ENCODE data around the gene CLECL1. TPM values are rescaled to one million over a fixed set of nuclear protein-coding genes. Genes with fewer than 3 reads are reported as not detected.

CLECL1 gene
- total and polyA plus RNA-seq, 2 of the 8 experiments (the other 6 are each of a cell fraction or from before 2014, with no cell fraction given) = not detected

- peaks cover 0 to 5% (median 3%) of the 10 kb centered on the region in 4 experiments; a peak in 2 of 7 replicates for H3K4me1 ChIP-seq (replicated peaks in 1 of 4; ENCODE audit: control insufficient read depth in 3 of 4, insufficient read depth in 4 of 4, low read length in 3 of 4)
- H3K18ac ChIP-seq (ENCODE audit: extremely low read depth, low read length) = no peak overlapping the region
- H3K36me3 ChIP-seq (ENCODE audit: control insufficient read depth in 2 of 4, insufficient read depth in 4 of 4, low read length in 3 of 4) = no peaks in the 10 kb centered on the region
- H2AK5ac ChIP-seq (ENCODE audit: low read depth, low read length) = no peak overlapping the region
- no peak overlapping the region for H3K27ac ChIP-seq (ENCODE audit: low read depth, low read length)
- H4K91ac ChIP-seq (replicated peaks; ENCODE audit: insufficient read length, low read length) = no peak overlapping the region
- no peak overlapping the region for H2BK15ac ChIP-seq (ENCODE audit: low read length)
- H4K20me1 ChIP-seq (replicated peaks in 1 of 2; ENCODE audit: control insufficient read depth in 1 of 2, insufficient read depth in 2 of 2, low read length in 2 of 2) = no peaks in the 10 kb centered on the region
- no peak overlapping the region for H2BK120ac ChIP-seq (replicated peaks; ENCODE audit: low read depth, low read length)
- H3K23me2 ChIP-seq (ENCODE audit: low read depth, low read length) = no peaks in the 10 kb centered on the region
- no peak overlapping the region for H3K14ac ChIP-seq (ENCODE audit: insufficient read length)
- ChIA-PET POLR2A (ENCODE audit: partially characterized antibody) (no interaction called here), CTCF (ENCODE audit: partially characterized antibody) (interaction anchor here (0.6 to 1.7 kb wide), 6 partner anchors 14 to 34 kb away, joined by 3 to 5 read pairs (median 4); no protein-coding TSS in a partner anchor)
- no peaks in the 10 kb centered on the region for H3K79me1 ChIP-seq (ENCODE audit: low read depth, low read length)
- H2BK12ac ChIP-seq (ENCODE audit: low read depth, low read length) = no peak overlapping the region
- no peak overlapping the region for H3K23ac ChIP-seq (ENCODE audit: insufficient read length)
- no peaks in the 10 kb centered on the region for H3K27me3 ChIP-seq (replicated peaks in 1 of 4; ENCODE audit: control insufficient read depth in 3 of 4, extremely low read depth in 1 of 4, insufficient read depth in 3 of 4, low read length in 3 of 4)
- H4K5ac ChIP-seq (ENCODE audit: insufficient read length, low read depth, low read length) = no peak overlapping the region
- no peak overlapping the region for H3K56ac ChIP-seq (replicated peaks; ENCODE audit: insufficient read length, low read depth, low read length)
- H3K79me2 ChIP-seq (ENCODE audit: control insufficient read depth in 1 of 2, insufficient read depth in 2 of 2, low read length in 2 of 2) = no peaks in the 10 kb centered on the region
- WGBS, 2 experiments (ENCODE audit: extremely low coverage in 1 of 2, insufficient coverage in 1 of 2, insufficient read length in 1 of 2, insufficient replicate concordance in 2 of 2, low coverage in 1 of 2, low lambda C conversion rate in 2 of 2, missing lambda C conversion rate in 1 of 2) = 78% methylated on average over 3 of the region's 3 CpGs; no CpG with 5 or more reads in 1 of the 2 experiments
- H2BK5ac ChIP-seq (ENCODE audit: low read depth, low read length) = peak overlapping the region; percentile 28; the same call in 1 of the 2 replicates
- no peak overlapping the region for H3K4ac ChIP-seq (replicated peaks; ENCODE audit: insufficient read length, low read depth, low read length)
- H3K4me3 ChIP-seq (ENCODE audit: extremely low read depth in 1 of 4, insufficient read depth in 2 of 4, low read depth in 3 of 4, low read length in 4 of 4) = no peak overlapping the region
- peak overlapping the region in 1 of 2 experiments; percentile 20; a peak in 1 of 4 replicates for H3K4me2 ChIP-seq (ENCODE audit: insufficient read depth in 1 of 2, low read depth in 2 of 2, low read length in 2 of 2)
- no peak overlapping the region for H2BK20ac ChIP-seq (ENCODE audit: low read length)
- FAIRE-seq = no peak
- no peak overlapping the region for H3K9ac ChIP-seq (replicated peaks in 1 of 4; ENCODE audit: extremely low read depth in 1 of 4, low read depth in 3 of 4, low read length in 3 of 4)
- H3K9me3 ChIP-seq (ENCODE audit: insufficient read depth in 2 of 2, low read depth in 1 of 2, low read length in 1 of 2) = no peaks in the 10 kb centered on the region
- no peak overlapping the region for H2AFZ ChIP-seq (ENCODE audit: low read length)
- DNase-seq (ENCODE audit: low read depth in 1 of 2, low spot score in 2 of 2) = no peak
- H4K8ac ChIP-seq (ENCODE audit: extremely low read depth, insufficient read depth, low read length) = no peak overlapping the region
- TF ChIP-seq NRF1 (IDR thresholded peaks at IDR 0.05; ENCODE audit: low read depth, low read length) (no peak), MAX (IDR thresholded peaks at IDR 0.05) (no peak), CTBP2 (IDR thresholded peaks at IDR 0.05; ENCODE audit: borderline replicate concordance, insufficient read depth, insufficient read length, low read length) (no peak), SIX5 (IDR thresholded peaks at IDR 0.05; ENCODE audit: low read depth, low read length) (no peak), CHD2 (IDR thresholded peaks at IDR 0.05; ENCODE audit: low read length) (no peak), USF2 (IDR thresholded peaks at IDR 0.05; ENCODE audit: low read length) (no peak), CHD1 (IDR thresholded peaks at IDR 0.05; ENCODE audit: low read depth, low read length) (no peak), KDM1A (IDR thresholded peaks at IDR 0.05; ENCODE audit: borderline replicate concordance, low read length) (no peak), E2F6 (IDR thresholded peaks at IDR 0.05) (no peak)
Measured at GRCh38 chr12:9776781-9777180, 43.9 kb upstream of the CLECL1 start.
